ENCODE data around the gene RFNG. TPM values are rescaled to one million over a fixed set of nuclear protein-coding genes. Genes with fewer than 3 reads are reported as not detected.

RFNG gene
- total RNA-seq, 8 experiments from 2014 or later, result 19.3 to 38.6 (median 28.5) TPM

- Histone ChIP-seq H3K4me3 (no peak overlapping the region), H3K4me1 (replicated peaks in 1 of 2) (peaks cover 20 to 25% of the 10 kb centered on the region in 2 donors), H3K27ac (no peak overlapping the region)
- 50 to 80% (median 65%) methylated on average over 1 to 5 of the region's 37 CpGs; no CpG with 5 or more reads in 6 of the 10 experiments for WGBS, 10 experiments
- in situ Hi-C loops (cut with MboI; ENCODE audit: low pct_unique_long_range_greater_than_20kb in 2 of 9, low sequenced_read_pairs in 9 of 9, unreplicated experiment in 9 of 9), result no loop called here
- no peak for ATAC-seq (replicated peaks in 6 of 8)
Measured at GRCh38 chr17:82094931-82095776, 43.5 kb upstream of the RFNG start.

- ATAC-seq (replicated peaks in 6 of 8), result no peak
- 80 to 100% (median 100%) methylated on average over 1 to 8 of the region's 40 CpGs; no CpG with 5 or more reads in 4 of the 10 experiments for WGBS, 10 experiments
- Histone ChIP-seq H3K4me1 (replicated peaks in 1 of 2) (peaks cover 10 to 14% of the 10 kb centered on the region in 2 donors), H3K27ac (no peak overlapping the region), H3K4me3 (no peak overlapping the region)
- in situ Hi-C loops (cut with MboI; ENCODE audit: low pct_unique_long_range_greater_than_20kb in 2 of 9, low sequenced_read_pairs in 9 of 9, unreplicated experiment in 9 of 9), result no loop called here
Measured at GRCh38 chr17:82092995-82093751, 41.6 kb upstream of the RFNG start.

GRCh38 chr17:82092628-82092994 lies 41.0 kb upstream of the RFNG start:
- H3K27ac ChIP-seq, result no peak overlapping the region
- in situ Hi-C loops (cut with MboI; ENCODE audit: low pct_unique_long_range_greater_than_20kb in 2 of 9, low sequenced_read_pairs in 9 of 9, unreplicated experiment in 9 of 9), result no loop called here
- H3K4me3 ChIP-seq, result no peak overlapping the region
- ATAC-seq (replicated peaks in 6 of 8), result no peak
- H3K4me1 ChIP-seq (replicated peaks in 1 of 2), result peaks cover 10 to 14% of the 10 kb centered on the region in 2 donors
- WGBS, 10 experiments, result no CpG with 5 or more reads among the region's 20 CpGs

- Histone ChIP-seq H3K4me3 (no peak overlapping the region), H3K27ac (no peak overlapping the region), H3K4me1 (replicated peaks in 1 of 2) (peaks cover 10 to 14% of the 10 kb centered on the region in 2 donors)
- 90% methylated on average over 8 of the region's 23 CpGs; no CpG with 5 or more reads in 9 of the 10 experiments for whole genome bisulfite sequencing, 10 experiments
- in situ Hi-C loops (cut with MboI; ENCODE audit: low pct_unique_long_range_greater_than_20kb in 2 of 9, low sequenced_read_pairs in 9 of 9, unreplicated experiment in 9 of 9), result no loop called here
- no peak for ATAC-seq (replicated peaks in 6 of 8)
Measured at GRCh38 chr17:82092094-82092586, 40.5 kb upstream of the RFNG start.

DNA sequence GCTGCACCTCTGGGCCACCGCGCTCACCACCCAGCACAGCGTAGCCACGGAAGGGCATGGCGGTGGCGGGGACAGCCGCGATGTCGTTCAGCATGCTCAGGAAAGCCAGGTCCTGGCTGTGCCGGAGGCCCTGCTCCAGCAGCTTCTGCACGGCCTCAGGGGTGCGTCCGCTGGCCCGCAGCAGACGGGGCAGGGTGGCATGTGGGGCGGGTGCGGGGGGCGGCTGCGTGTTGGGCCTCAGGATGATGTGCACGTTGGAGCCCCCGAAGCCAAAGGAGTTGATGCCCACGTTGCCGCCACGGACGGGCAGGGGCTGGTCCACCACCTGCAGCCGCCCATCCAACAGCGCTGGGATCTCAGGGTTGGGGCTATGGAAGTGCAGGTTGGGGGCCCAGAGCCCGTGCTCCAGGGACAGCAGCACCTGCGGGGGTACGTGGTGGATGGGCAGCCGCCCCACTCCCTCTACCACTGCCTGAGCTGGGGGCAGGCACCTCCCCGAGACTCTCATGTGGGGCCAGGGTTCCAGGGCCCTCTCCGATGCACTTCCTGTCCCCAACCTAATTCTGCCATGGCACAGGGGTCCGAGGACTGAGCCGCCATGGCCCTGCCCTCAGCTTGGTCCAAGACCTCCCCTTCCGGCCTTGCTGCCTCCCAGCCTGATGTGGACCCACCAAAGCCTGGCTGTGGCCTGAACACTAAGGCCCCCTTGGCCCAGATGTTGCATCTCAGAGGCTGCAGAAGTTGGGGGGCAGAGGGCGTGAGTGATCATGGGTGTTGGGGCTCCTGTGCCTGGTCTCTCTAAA lies 39.9 kb upstream of the RFNG start:
- WGBS, 10 experiments, result 93 to 100% (median 100%) methylated on average over 1 to 8 of the region's 37 CpGs; no CpG with 5 or more reads in 7 of the 10 experiments
- no peak overlapping the region for H3K27ac ChIP-seq
- no peak for ATAC-seq (replicated peaks in 6 of 8)
- in situ Hi-C loops (cut with MboI; ENCODE audit: low pct_unique_long_range_greater_than_20kb in 2 of 9, low sequenced_read_pairs in 9 of 9, unreplicated experiment in 9 of 9), result no loop called here
- H3K4me3 ChIP-seq, result no peak overlapping the region
- H3K4me1 ChIP-seq (replicated peaks in 1 of 2), result peaks cover 8 to 11% of the 10 kb centered on the region in 2 donors

DNA sequence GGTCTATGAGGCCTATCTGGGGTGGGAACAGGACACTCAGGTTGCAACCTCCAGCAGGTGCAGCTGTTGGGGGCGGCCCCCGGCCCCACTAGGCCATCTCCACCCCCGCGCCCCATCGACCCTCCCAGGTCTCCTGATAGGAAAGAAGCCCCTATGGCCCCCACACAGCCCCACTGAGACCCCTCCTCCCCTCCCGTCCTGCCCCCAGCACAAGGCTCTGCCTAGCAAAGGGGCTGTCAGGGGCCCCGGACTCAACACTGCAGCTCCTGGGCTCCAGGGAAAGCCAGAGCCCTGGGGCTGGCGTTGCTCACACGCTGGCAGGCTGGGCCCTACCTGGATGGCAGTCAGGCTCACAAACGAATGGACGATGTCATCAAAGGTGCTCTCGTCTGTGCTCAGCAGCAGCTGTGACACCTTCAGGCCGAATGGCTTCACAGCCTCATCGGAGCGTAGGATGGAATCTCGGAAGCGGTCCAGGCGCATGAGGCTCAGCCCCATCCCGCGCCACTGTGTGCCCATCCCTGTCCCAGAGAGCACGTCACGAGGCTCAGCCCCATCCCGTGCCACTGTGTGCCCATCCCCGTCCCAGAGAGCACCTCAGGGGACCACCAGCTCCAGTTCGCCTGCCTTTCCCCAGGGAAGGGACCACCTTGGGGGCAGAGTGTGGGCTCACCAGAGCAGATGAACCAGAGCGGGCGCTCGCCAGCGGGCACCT lies 39.1 kb upstream of the RFNG start:
- Histone ChIP-seq H3K4me1 (replicated peaks in 1 of 2) (peaks cover under 1 to 3% of the 10 kb centered on the region in 2 donors), H3K27ac (no peak overlapping the region), H3K4me3 (no peak overlapping the region)
- WGBS, 10 experiments, result 100% methylated on average over 2 of the region's 29 CpGs; no CpG with 5 or more reads in 9 of the 10 experiments
- in situ Hi-C loops (cut with MboI; ENCODE audit: low pct_unique_long_range_greater_than_20kb in 2 of 9, low sequenced_read_pairs in 9 of 9, unreplicated experiment in 9 of 9), result no loop called here
- no peak for ATAC-seq (replicated peaks in 6 of 8)

DNA sequence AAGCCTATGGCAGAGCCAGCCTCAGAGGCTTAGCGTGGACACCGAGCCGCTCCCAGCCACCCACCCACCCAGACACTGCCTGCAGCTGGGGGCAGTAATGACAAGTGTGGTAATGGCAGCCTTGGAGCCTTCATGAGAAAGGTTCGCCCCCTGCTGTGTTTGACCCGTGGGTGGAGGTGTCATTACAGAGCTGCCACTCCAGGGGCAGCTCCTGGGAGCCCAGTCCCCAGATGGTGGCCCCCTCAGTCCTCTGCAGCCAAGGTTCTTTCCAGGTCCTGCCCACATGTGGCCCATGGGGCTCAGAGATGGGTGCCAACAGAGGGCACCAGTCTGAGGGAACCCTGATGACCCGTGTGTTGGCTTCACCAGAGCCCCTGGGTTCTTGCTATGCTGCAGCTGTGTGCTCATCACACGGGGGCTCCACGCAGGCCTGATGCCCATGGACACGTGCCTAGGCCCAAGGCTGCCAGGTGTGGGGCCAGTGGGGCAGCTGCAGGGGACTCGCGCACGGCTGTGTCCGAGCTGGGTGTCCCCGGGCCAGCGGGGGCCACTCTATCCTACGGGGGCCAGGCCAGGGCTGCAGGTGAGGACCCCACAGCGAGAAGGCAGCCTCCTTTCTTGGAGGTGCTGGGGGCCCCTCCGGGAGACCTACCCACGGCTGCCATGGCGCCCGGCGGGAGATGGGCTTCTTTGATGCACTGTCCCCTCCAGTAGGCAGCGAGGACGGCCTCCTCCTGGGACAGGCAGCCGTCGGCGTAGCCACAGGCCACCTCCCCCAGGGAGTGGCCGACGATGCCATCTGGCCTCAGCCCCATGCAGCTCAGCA lies 38.3 kb upstream of the RFNG start:
- Histone ChIP-seq H3K4me3 (no peak overlapping the region), H3K4me1 (replicated peaks in 1 of 2) (no peaks in the 10 kb centered on the region), H3K27ac (no peak overlapping the region)
- WGBS, 10 experiments, result 20 to 100% (median 89%) methylated on average over 1 to 7 of the region's 29 CpGs; no CpG with 5 or more reads in 5 of the 10 experiments
- ATAC-seq (replicated peaks in 6 of 8), result no peak
- in situ Hi-C loops (cut with MboI; ENCODE audit: low pct_unique_long_range_greater_than_20kb in 2 of 9, low sequenced_read_pairs in 9 of 9, unreplicated experiment in 9 of 9), result no loop called here

- in situ Hi-C loops (cut with MboI; ENCODE audit: low pct_unique_long_range_greater_than_20kb in 2 of 9, low sequenced_read_pairs in 9 of 9, unreplicated experiment in 9 of 9), result no loop called here
- 93 to 100% methylated on average over 2 to 8 of the region's 47 CpGs; no CpG with 5 or more reads in 8 of the 10 experiments for WGBS, 10 experiments
- Histone ChIP-seq H3K27ac (no peak overlapping the region), H3K4me3 (no peak overlapping the region), H3K4me1 (replicated peaks in 1 of 2) (no peaks in the 10 kb centered on the region)
- ATAC-seq (replicated peaks in 6 of 8), result no peak
Measured at GRCh38 chr17:82088838-82089722, 37.5 kb upstream of the RFNG start.

GRCh38 chr17:82087961-82088837 lies 36.6 kb upstream of the RFNG start:
- 97 to 100% methylated on average over 2 to 6 of the region's 48 CpGs; no CpG with 5 or more reads in 8 of the 10 experiments for WGBS, 10 experiments
- no peak overlapping the region for H3K4me3 ChIP-seq
- ATAC-seq (replicated peaks in 6 of 8), result no peak
- in situ Hi-C loops (cut with MboI; ENCODE audit: low pct_unique_long_range_greater_than_20kb in 2 of 9, low sequenced_read_pairs in 9 of 9, unreplicated experiment in 9 of 9), result no loop called here
- no peaks in the 10 kb centered on the region for H3K4me1 ChIP-seq (replicated peaks in 1 of 2)
- H3K27ac ChIP-seq, result no peak overlapping the region

Measured in motor neuron (in vitro differentiated cells).